SIG-M5 (cell line): Measurements from ENCODE around the gene ALPL.
"Not testable (repeated sequence)": the region's sequence is repeated elsewhere in the genome, so short reads cannot be mapped to it uniquely, and the experiment has no call there.

Source experiments
- DNase-seq: peaks from one replicate; lab custom pipeline; 2025; lab: John Stamatoyannopoulos, UW

Gene ALPL

DNA sequence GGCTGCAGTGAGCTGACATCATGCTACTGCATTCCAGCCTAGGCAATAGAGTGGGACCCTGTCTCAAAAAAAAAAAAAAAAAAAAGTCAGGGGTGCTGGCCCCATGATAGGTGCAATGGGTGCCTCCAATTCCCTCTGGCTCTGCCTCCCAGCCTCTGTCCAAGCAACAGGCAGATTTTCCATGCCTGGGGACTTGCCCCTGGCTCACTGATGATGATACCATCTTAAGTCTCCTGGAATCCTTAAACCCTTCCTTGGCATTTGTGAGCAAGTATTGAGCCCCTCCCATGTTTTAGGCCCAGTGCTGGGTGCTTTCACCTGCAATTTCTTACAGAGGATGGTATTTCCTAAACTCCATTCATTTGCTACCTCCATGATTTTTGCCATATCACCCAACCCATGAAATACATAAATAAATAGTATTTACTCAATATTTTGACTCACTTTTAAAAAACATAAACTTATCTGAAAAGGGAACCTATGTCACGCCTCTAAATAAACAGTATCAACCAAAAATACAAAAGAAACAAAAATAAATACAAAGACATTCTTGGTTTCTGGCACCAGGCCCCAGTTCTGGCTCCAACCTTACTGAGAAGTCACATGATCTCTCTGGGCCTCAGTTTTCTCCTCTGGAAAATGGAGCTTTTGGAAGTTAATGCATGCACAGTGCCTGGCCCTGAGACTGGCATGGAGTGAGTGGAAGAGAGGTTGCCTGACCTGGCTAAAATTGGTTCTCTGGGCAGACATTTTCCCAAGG, 1.5 kb upstream of the ALPL start:
- DNase-seq = no peak

DNA sequence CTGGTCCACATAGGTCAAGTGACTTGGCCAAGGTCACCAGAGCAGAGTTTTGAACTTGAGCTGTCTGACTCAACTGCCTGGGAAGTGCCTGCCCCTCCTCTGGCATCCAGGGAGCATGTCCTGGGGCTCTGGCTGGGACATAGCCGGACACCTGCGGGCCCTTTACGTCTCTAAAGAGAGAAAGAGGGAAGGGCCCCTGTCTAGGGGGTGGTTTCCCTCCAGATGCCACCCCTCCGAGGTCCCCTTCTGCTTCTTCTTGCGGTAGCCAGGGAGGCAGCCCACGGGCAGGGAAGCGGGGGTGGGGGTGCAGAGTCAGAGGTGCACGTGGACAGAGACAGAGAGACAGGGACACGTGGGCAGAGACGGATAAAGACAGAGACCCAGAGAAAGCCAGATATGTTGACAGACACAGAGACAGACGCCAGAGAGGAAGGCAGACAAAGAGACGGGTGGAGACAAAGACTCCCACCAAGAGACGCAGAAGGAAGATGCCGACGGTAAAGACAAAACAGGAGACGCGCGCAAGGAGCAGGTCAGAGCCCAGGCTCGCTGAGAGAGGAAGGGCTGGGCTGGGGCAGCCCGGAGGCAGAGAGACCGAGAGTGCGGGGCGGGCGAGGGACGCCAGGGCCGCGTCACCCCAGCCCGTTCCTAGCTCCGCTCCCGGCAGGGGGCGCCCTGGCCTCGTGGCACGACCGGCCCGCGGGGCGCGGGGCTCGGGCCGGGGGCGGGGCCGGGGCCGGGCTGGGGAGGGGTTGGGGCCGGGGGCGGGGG, 458 bp upstream of the ALPL start:
- no peak for DNase-seq

- DNase-seq = no peak
Observed at GRCh38 chr1:21510113-21510493, 880 bp downstream of the ALPL start.

DNA sequence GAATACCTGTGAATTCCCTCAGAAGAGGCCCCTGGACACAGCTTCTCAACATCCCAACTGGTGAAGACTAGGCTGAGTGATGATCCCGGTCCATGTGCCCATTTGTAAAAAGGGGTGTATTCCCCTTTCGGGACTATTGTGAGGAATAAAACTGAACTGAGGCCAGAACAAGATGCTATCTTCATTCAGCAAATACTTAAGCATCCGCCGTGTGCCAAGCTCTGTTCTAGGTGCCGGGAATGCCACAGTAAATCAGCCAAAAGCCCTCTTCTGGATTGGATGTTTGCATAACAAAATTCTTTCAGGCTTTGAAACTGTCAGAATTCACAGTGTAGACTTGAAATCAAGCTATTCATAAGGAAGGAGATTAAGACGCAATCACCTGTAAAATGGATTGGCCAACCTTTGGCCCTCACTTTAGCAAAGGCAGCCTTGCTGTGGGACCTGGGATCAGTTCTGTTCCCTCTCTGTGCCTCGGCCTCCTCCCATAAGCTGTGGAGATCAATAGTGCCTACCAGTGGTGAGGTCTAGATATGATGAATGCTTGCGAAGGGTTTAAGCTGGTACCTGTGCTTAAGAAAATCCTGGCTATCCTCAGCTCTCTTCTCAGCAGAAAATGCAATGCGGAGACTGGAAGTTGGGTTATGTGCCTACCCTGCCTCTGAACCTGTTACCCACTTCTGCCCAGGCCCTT, 1.8 kb downstream of the ALPL start:
- no peak for DNase-seq

DNA sequence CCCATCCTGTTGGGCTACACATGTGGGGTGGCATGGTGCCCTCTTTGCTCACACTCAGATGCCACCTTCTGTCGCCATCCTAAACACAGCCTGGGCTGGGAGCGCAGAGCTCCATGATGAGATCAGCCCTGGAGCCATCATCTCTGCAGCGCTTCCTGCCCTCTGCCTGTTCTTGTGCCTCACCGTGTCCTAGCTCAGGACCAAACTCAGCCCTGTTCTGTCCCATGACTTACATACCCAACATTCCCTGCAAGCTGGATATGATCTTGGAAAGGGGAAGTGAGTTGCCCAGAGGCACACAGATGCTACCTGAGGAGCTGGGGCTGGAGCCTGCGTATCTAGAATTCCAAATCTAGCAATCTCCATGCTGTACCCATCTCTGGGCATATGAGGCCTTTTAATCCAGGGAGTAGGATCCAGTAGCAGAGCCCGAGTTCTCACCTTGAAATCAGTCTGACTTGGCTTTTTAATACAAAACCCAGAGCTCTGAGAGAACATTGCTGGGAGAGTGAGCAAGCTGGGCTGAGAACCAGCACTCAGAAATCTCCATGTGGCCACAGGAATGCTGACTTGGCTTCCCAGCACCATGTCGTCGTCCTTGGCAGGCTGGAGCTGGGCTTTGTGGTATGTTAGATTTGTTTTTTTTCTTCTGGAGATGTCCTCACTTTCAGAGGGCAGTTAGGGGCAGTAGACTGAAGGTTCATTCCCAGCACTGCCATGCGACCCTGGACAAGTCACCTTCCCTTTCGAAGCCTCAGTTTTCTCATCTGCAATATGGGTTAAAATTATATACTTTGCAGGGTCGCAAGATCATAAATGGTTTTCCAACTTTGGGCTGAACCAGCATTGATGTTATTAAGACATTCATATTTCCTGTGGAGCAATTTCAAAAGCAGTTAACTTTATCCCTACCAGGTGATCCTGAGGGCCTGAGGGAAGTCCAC, 2.6 kb downstream of the ALPL start:
- no peak for DNase-seq

- DNase-seq = no peak
Observed at GRCh38 chr1:21514245-21514644, 5.0 kb downstream of the ALPL start.

DNA sequence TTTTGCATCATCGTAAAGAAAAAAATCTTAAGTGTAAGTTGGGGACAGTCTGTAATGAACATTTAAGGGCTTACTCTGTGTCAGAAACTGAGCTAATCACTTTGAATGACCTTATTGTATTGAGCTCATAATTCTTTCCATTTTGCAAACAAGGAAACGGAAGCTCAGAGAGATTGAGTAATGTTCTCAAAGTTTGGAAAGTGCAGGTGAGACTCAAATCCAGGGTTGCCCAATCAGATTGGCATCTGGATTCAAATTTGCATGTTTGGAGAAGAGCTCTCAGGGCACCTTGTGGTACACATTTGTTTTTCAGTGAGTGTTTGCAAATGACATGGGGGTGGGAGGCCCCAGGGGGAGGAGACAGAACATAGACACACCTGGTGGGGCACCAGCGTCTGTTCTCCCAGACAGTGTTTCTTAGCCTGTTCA, 8.0 kb downstream of the ALPL start:
- DNase-seq = no peak

DNA sequence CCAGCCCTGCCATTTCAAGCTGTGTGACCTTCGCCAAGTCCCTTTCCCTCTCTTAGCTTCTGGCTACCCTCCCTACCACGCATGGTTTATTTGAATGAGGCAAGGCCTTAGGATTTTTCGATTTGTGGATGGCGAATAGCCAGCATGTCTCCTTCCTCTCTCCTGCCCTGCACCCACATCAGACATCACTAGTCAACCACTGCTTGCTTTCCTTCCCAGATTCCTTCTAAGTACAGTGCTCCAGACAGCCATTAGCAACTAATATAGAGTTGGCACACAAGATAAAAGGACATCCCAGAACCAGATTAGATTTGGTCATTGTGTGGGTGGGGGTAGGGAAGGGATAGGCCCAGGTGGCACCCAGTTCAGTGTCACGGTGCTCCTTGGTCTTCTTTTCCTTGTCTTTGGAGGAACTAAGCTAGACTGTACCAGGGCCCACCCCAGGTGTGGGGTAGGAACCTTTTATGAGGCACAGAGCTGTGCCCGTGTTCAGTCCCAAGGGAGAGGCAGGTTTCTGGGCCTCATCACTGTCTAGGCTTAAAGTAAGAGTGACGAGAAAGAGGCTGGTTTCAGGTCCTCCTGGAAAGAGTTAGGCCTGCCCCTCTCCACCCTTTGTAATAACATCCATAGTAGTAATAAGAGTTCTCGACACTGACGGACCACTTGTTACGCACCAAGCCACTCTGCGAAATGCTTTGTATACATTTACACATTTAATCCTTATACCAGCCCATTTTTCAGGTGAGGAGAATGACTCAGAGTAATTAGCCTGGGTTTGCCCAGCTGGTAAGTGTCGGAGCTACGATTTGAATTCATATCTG, 8.6 kb downstream of the ALPL start:
- DNase-seq = no peak

GRCh38 chr1:21518774-21519455, 9.7 kb downstream of the ALPL start:
- DNase-seq = no peak

- DNase-seq = not testable (repeated sequence)
Observed at GRCh38 chr1:21519486-21520070, 10.4 kb downstream of the ALPL start.

DNA sequence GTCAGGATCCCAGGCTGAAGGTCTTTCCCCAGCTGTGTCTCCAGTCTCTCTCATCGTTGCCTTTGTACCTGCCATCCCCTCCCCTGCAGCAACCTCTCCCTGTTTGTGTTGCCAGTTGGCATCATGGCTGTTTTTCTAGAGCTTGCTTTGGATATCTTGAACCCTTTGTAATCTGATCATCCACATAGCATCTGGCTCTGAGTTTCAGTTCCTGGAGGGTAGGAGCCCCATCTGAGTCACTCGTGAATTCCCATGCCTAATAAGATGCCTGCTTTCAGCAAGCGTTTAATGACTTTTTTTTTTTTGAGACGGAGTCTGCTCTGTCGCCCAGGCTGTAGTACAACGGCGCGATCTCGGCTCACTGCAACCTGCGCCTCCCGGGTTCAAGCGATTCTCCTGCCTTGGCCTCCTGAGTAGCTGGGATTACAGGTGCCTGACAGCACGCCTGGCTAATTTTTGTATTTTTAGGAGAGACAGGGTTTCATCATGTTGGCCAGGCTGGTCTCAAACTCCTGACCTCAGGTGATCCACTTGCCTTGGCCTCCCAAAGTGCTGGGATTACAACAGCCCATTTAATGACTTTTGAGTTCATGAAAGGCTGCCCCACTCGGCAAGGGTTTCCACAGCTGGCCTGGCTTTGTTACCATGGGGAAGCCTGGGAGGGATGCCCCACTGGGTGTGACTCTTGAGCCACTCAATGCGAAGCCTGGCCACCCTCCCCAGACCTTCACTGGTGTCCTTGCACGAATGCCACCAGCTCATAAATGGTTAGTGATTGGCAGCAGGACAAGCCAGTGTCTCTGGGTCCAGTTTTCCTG, 11.9 kb downstream of the ALPL start:
- no peak for DNase-seq

DNA sequence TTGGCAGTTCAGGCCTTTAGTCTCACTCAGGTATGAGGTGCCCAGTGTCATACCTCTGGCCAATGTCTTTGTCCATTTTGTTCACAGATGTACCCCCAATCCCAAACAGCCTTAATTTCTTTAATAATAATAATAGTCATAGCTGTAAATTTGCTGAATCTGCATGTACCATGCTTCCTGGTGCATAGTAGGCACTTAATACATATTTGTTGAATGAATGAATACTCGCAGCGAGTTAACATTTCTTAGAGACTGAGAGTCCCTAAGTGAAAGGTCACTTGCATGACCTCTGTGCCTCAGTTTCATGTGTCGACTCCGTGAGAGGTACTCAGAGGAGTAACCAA, 12.5 kb downstream of the ALPL start:
- DNase-seq = no peak

DNA sequence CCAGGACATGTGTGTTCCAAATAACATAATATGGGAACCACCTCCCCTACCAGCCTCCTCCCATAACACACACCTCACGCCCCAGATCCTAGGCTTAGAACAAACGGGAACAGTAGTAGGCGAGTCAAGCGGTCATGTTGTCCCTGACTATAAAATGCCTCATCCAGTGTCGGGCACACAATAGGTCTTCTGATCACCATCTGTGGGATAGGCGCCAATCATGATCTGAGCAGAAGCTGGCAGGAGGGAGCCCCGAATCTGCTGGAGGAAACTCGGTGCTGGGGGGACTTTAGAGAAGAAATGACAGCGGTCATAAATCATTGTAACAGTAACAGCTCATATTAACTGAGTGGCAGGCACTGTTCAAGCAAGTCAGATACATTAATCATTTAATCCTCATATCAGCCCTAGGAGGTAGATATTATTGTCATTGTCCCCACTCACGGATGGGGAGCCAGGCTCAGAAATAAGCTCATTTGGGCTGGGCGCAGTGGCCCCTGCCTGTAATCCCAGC, 13.4 kb downstream of the ALPL start:
- no peak for DNase-seq

- no peak for DNase-seq
Observed at GRCh38 chr1:21523297-21523813, 14.1 kb downstream of the ALPL start.

- DNase-seq = no peak
Observed at GRCh38 chr1:21524220-21524619, 15.0 kb downstream of the ALPL start.

DNA sequence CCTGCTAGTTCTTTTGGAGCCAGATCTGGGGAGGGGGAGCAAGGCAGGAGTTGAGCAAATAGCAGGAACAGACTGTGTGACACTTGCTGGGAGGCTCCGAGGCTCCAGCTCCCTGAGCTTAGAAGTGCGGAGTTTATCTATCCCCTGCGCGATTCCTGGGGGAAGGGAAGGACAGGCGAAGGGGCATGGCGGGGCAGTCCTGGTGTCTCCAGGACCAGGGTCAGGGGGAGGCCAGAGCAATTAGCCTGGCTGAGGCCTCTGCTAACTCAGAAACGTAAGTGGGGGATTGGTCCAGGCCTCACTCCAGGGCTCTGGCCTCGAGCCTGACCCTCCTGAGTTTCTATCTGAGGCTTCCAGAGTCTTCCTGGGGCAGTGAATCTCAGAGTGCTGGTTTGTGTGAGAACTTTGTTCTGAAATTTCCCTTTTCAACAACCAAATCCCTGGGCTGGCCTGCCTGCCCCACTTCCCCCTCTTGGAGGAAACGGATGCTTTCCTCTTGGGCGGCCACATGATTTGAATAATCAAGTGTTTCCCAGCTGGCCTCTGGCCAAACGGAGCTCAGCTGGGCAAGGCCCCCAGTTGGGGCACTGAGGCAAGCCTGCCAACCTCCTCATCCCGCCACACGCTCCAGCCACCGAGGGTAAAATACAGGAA, 15.6 kb downstream of the ALPL start:
- no peak for DNase-seq

DNA sequence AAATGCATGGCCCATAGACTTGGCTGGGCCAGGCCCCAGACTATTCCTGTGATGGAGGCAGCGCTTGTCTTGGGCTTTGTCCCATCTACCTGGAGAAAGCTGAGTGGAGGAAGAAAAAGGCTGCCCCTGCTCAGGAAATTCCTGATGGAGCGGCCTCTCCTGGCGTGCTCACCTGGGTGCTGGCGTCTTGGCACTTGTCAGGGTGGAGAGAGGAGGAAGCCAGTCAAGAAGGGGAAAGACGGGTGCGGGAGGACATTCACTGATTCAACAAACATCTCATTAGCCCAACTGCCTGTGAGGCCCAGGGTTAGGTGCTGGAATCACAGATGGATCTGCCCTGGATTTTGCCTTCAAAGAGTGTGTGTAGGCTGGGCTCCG, 16.1 kb downstream of the ALPL start:
- DNase-seq = no peak

DNA sequence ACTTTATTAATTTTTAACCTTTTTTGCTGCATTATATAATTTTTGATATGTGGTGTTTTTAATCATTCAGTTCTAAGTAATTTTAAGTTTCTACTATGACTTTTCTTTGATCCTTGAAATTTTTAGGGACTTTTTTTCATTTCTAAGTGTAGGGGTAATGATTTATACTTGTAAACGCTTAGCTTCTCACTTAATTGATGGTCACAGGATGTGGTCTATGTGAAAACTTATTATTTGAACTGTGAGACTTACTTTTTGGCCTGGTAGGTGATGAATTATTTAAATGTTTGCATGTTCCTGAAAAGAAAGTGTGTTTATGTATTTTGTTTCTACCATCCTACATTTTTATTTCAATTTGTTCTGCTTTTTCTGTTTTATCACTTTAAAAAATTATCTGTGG, 17.2 kb downstream of the ALPL start:
- DNase-seq = no peak
